Type B pancreatic cell (in vitro differentiated cells): ENCODE data around the gene TBC1D5. TPM values are rescaled to one million over a fixed set of nuclear protein-coding genes. Genes with fewer than 3 reads are reported as not detected.

Experiments
- DNase-seq: peaks from one replicate; pipeline ENCODE4 v3.0.0; 2021; ENCODE audit warnings: mixed read lengths; ENCODE audit not compliant: unreplicated experiment; ENCODE audit errors: extremely low spot score
- H3K27ac Mint-ChIP-seq: 2 replicates; pipeline ENCODE4 v1.8.0; 2021; ENCODE audit warnings: mild to moderate bottlenecking, mixed read lengths
- H3K27me3 Mint-ChIP-seq: 2 replicates; pipeline ENCODE4 v1.8.0; 2021; ENCODE audit warnings: mixed read lengths
- H3K36me3 Mint-ChIP-seq: 2 replicates; pipeline ENCODE4 v1.8.0; 2021; ENCODE audit warnings: mixed read lengths
- H3K4me1 Mint-ChIP-seq: one replicate; pipeline ENCODE4 v1.8.0; 2021; ENCODE audit warnings: mixed read lengths; ENCODE audit not compliant: unreplicated experiment
- H3K4me3 Mint-ChIP-seq: 2 replicates; pipeline ENCODE4 v1.8.0; 2021; ENCODE audit warnings: mild to moderate bottlenecking, mixed read lengths
- H3K9me3 Mint-ChIP-seq: 2 replicates; pipeline ENCODE4 v1.8.0; 2021; ENCODE audit warnings: mixed read lengths
- CTCF ChIP-seq: fragments of 200-600 bp; sonication (generic); conservative IDR thresholded peaks from 2 replicates; pipeline ENCODE4 v1.5.0; 2021; ENCODE audit warnings: antibody characterized with exemption, mild to moderate bottlenecking
- total RNA-seq: library from RNA; stranded (reverse); gene quantifications from 2 replicates; pipeline ENCODE4 v1.2.1, GENCODE V29; 2021; ENCODE audit warnings: low replicate concordance

TBC1D5 gene
- total RNA-seq, 1 donor from 2014 or later: 48.7 TPM

DNA sequence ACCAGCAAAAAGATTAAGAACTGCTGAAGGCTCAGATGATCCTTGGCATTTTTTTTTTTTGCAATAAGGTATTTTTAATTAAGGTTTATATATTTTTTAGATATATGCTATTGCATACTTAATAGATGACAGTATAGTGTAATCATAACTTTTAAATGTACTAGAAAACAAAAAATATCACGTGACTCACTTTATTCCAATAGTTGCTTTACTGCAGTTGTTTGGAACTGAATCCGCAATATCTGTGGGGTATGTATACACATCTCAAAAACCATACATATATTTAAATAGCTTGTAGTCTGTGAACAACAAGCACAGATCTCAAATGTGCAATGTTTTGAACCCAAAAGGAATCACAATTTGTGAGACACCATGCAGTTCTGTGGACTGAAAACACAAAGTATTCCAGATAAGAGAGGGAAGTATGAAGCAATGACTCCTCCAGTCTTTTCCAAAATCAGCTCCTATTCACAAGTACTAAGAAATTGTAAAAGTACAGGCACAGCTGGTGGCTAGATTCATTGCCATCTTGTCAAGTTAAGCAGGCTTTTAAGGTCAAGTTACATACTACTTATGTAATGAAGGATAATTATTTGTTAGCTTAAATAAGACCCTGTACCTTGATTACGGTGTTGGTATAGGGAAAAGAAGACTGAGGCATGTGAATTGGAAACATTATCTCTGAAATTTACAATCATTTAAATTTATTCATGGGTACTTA is 331.1 kb downstream of the TBC1D5 start:
- H3K36me3 Mint-ChIP-seq: no peaks in the 10 kb centered on the region

DNA sequence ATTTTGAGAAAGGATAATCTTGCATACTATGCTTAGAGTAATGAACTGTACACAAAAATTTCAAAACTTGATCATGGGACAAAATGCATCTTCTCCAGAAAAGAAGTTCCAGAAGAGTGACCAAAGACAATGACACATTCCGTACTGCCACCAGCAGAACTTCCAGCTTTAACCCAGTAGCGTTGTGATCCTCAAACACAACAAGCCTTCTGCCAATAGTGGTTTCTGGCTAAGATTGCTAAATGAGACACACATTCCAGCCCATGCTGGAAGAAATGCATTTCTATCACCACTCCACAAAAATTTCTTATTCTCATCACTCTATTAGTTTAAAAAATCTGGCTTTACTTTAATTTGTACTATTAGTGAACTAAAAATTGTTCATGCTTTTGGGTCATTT is 334.9 kb downstream of the TBC1D5 start:
- no peak for TF ChIP-seq CTCF
- Mint-ChIP-seq H3K9me3 (no peaks in the 10 kb centered on the region), H3K36me3 (peaks cover 5% of the 10 kb centered on the region), H3K27ac (no peak overlapping the region), H3K4me1 (no peaks in the 10 kb centered on the region), H3K27me3 (no peaks in the 10 kb centered on the region), H3K4me3 (no peak overlapping the region)
- DNase-seq: no peak

More for the DNA sequence above, 331.1 kb downstream of the TBC1D5 start:
- no peak overlapping the region for H3K27ac Mint-ChIP-seq
- DNase-seq: no peak
- H3K4me3 Mint-ChIP-seq: no peak overlapping the region
- no peak for TF ChIP-seq CTCF
- no peaks in the 10 kb centered on the region for H3K9me3 Mint-ChIP-seq
- H3K4me1 Mint-ChIP-seq: no peaks in the 10 kb centered on the region
- no peaks in the 10 kb centered on the region for H3K27me3 Mint-ChIP-seq

GRCh38 chr3:17404548-17404947 is 337.9 kb downstream of the TBC1D5 start:
- no peak for DNase-seq
- peaks cover 8% of the 10 kb centered on the region for H3K36me3 Mint-ChIP-seq
- H3K27me3 Mint-ChIP-seq: no peaks in the 10 kb centered on the region
- no peaks in the 10 kb centered on the region for H3K9me3 Mint-ChIP-seq
- TF ChIP-seq CTCF: no peak
- no peak overlapping the region for H3K27ac Mint-ChIP-seq
- H3K4me1 Mint-ChIP-seq: no peaks in the 10 kb centered on the region
- H3K4me3 Mint-ChIP-seq: no peak overlapping the region

- no peaks in the 10 kb centered on the region for H3K4me1 Mint-ChIP-seq
- no peaks in the 10 kb centered on the region for H3K9me3 Mint-ChIP-seq
- DNase-seq: no peak
- no peaks in the 10 kb centered on the region for H3K27me3 Mint-ChIP-seq
- no peak overlapping the region for H3K4me3 Mint-ChIP-seq
- H3K27ac Mint-ChIP-seq: no peak overlapping the region
- H3K36me3 Mint-ChIP-seq: peaks cover 8% of the 10 kb centered on the region
- no peak for TF ChIP-seq CTCF
Observed at GRCh38 chr3:17402442-17402841, 340.0 kb downstream of the TBC1D5 start.

DNA sequence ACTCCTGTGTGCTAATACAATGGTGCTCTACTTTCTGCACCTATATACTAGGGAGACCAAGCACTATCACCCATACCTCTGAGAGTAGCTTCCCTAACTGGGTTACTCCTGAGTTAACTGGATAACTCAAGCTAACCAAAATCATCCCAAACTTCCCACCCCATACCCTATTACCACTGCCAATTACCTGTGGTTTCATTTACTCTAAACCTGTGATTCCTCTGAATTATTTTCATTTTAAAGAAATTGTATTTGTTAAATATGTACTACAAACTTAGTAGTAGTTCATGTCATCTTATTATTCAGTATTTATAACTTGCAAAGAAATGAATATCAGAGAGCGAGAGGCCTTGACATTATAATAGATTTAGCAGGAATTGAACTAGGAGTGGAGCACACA is 340.5 kb downstream of the TBC1D5 start:
- peaks cover 8% of the 10 kb centered on the region for H3K36me3 Mint-ChIP-seq
- H3K4me1 Mint-ChIP-seq: no peaks in the 10 kb centered on the region
- TF ChIP-seq CTCF: no peak
- no peaks in the 10 kb centered on the region for H3K27me3 Mint-ChIP-seq
- H3K9me3 Mint-ChIP-seq: no peaks in the 10 kb centered on the region
- H3K4me3 Mint-ChIP-seq: no peak overlapping the region
- H3K27ac Mint-ChIP-seq: no peak overlapping the region
- DNase-seq: no peak
